Measurements from ENCODE around the gene STAT5A.

- TF ChIP-seq CTCF (IDR thresholded peaks at IDR 0.05) = no peak
- no peak for TF ChIP-seq POLR2A (IDR thresholded peaks at IDR 0.05)
These were observed 4.9 kb upstream of the STAT5A start for GRCh38 chr17:42283241-42284023.

Measured in uterus (tissue), 2 donors.